Fibroblast of lung (primary cell): ENCODE measurements around the gene ELK1. TPM values are rescaled to one million over a fixed set of nuclear protein-coding genes. Genes with fewer than 3 reads are reported as not detected.

ENCODE experiments used
- DNase-seq, 2 donors: peaks; one replicate each; pipeline versions ENCODE4 v3.0.0 to v3.0.0-alpha.2; 2010; ENCODE audit warnings: low read depth in 2 of 2
- H2AFZ ChIP-seq: 2 replicates; pipeline ENCODE4 v1.5.1; 2012; ENCODE audit warnings: low read length, control low read depth, inconsistent platforms
- H3K27ac ChIP-seq: 2 replicates; pipeline ENCODE4 v1.5.1; 2011; ENCODE audit warnings: low read length, control low read depth; ENCODE audit not compliant: insufficient read depth
- H3K27me3 ChIP-seq: 2 replicates; pipeline ENCODE4 v1.5.1; 2011; ENCODE audit warnings: mild to moderate bottlenecking, low read length; ENCODE audit not compliant: control insufficient read depth, insufficient read depth
- H3K36me3 ChIP-seq: 2 replicates; pipeline ENCODE4 v1.5.1; 2011; ENCODE audit warnings: low read length; ENCODE audit not compliant: control insufficient read depth, insufficient read depth
- H3K4me1 ChIP-seq: 2 replicates; pipeline ENCODE4 v1.5.1; 2011; ENCODE audit warnings: low read length; ENCODE audit not compliant: control insufficient read depth, insufficient read depth; ENCODE audit errors: extremely low read depth
- H3K4me2 ChIP-seq: 2 replicates; pipeline ENCODE4 v1.5.1; 2011; ENCODE audit warnings: low read length, control low read depth; ENCODE audit not compliant: insufficient read depth; ENCODE audit errors: extremely low read depth
- H3K4me3 ChIP-seq, 4 experiments: fragments of 200-600 bp in 1 of 4; sonication (generic) in 1 of 4; replicated peaks in 1 of 4; 2 replicates each; pipeline ENCODE4 v1.5.1; 2011 to 2016; ENCODE audit warnings: low read length in 4 of 4, low read depth in 3 of 4, mild to moderate bottlenecking in 3 of 4, control low read depth in 2 of 4, inconsistent platforms in 1 of 4, mixed read lengths in 1 of 4; ENCODE audit not compliant: insufficient read depth in 1 of 4; ENCODE audit errors: control extremely low read depth in 1 of 4
- H3K79me2 ChIP-seq: 2 replicates; pipeline ENCODE4 v1.5.1; 2012; ENCODE audit warnings: mild to moderate bottlenecking, low read length, inconsistent platforms; ENCODE audit not compliant: control insufficient read depth, insufficient read depth
- H3K9ac ChIP-seq: 2 replicates; pipeline ENCODE4 v1.5.1; 2011; ENCODE audit warnings: mild to moderate bottlenecking, low read length, control low read depth; ENCODE audit not compliant: insufficient read depth
- H3K9me3 ChIP-seq: 2 replicates; pipeline ENCODE4 v1.5.1; 2012; ENCODE audit warnings: low read depth, low read length; ENCODE audit not compliant: control insufficient read depth, insufficient read depth
- H4K20me1 ChIP-seq: 2 replicates; pipeline ENCODE4 v1.5.1; 2011; ENCODE audit warnings: low read length; ENCODE audit not compliant: control insufficient read depth, insufficient read depth; ENCODE audit errors: extremely low read depth
- EZH2 ChIP-seq: IDR thresholded peaks from 2 replicates; pipeline ENCODE4 v1.5.1; 2012; ENCODE audit warnings: low read length, control low read depth, mild to moderate bottlenecking; ENCODE audit errors: missing control alignments
- polyA plus RNA-seq, 2 donors: library from polyadenylated mRNA; depleted of rRNA in 1 of 2; stranded (reverse) in 1 of 2; unstranded in 1 of 2; fragments of >200 nt; gene quantifications; 2 replicates each; pipeline ENCODE4 v1.2.1, GENCODE V29; 2011 to 2012; ENCODE audit warnings: missing spikeins in 1 of 2
- total RNA-seq: library from RNA; depleted of rRNA; stranded (reverse); fragments of >200 nt; gene quantifications from 2 replicates; pipeline ENCODE4 v1.2.1, GENCODE V29; 2014
- TF ChIP-seq, protein P1 (sequence below), 2 donors: IDR thresholded peaks in 1 of 2; conservative IDR thresholded peaks in 1 of 2; 1 replicate in 1 of 2; 2 replicates in 1 of 2; pipeline ENCODE4 v1.5.1; 2011 to 2012; ENCODE audit warnings: low read length in 2 of 2, control low read depth in 1 of 2, inconsistent platforms in 1 of 2, low read depth in 1 of 2, mild to moderate bottlenecking in 1 of 2

The ELK1 gene
- total and polyA plus RNA-seq, 2 donors (not counting 1 experiment from before 2014, with no cell fraction given) = 13.9 to 25.3 TPM

DNA sequence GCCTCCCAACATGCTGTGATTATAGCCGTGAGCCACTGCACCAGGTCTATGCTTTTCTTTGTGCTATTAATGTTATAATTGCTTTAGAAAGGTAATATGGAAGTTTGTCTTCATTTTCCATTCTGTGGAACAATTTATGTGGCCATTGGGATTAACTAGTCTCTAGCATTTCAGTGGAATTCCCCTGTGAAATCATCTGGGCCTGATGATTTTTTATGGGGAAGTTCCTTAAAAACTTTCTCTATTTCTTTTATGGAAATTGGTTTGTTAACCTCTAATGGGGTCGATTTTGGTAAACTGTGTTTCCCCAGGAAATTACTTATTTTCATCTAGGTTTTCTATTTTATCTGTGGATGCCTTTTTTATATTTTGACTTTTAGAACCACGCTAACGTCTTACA is 56.8 kb downstream of the ELK1 start:
- Histone ChIP-seq H3K4me2 (no peak overlapping the region), H3K27me3 (no peaks in the 10 kb centered on the region), H4K20me1 (no peaks in the 10 kb centered on the region), H3K9me3 (no peaks in the 10 kb centered on the region), H3K4me3 (no peak overlapping the region), H3K79me2 (no peaks in the 10 kb centered on the region), H3K27ac (no peak overlapping the region), H3K4me1 (no peaks in the 10 kb centered on the region), H2AFZ (no peak overlapping the region), H3K9ac (no peak overlapping the region), H3K36me3 (no peaks in the 10 kb centered on the region)
- DNase-seq = no peak
- TF ChIP-seq, protein P1, sequence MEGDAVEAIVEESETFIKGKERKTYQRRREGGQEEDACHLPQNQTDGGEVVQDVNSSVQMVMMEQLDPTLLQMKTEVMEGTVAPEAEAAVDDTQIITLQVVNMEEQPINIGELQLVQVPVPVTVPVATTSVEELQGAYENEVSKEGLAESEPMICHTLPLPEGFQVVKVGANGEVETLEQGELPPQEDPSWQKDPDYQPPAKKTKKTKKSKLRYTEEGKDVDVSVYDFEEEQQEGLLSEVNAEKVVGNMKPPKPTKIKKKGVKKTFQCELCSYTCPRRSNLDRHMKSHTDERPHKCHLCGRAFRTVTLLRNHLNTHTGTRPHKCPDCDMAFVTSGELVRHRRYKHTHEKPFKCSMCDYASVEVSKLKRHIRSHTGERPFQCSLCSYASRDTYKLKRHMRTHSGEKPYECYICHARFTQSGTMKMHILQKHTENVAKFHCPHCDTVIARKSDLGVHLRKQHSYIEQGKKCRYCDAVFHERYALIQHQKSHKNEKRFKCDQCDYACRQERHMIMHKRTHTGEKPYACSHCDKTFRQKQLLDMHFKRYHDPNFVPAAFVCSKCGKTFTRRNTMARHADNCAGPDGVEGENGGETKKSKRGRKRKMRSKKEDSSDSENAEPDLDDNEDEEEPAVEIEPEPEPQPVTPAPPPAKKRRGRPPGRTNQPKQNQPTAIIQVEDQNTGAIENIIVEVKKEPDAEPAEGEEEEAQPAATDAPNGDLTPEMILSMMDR (conservative IDR thresholded peaks at IDR 0.05 in 1 of 2, IDR thresholded peaks at IDR 0.05 in 1 of 2; ENCODE audit: low read depth in 1 of 2, low read length in 2 of 2) = no peak
- no peak for TF ChIP-seq EZH2

DNA sequence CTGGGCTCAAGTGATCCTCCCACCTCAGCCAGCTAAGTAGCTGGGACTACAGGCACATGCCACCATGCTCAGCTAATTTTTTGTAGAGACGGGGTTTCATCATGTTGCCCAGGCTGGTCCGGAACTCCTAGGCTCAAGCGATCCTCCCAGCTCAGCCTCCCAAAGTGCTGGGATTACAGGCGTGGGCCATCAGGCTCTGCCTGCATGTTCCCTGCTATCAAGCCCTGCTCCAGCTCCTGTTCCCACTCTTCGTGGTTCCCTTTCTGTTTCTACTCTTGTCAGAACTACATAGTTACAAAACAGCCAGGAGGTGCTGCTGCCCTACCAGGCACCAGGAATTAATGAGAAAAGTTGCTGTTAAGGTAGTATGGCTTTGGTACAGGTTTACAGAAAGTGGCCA is 59.4 kb downstream of the ELK1 start:
- Histone ChIP-seq H3K27me3 (no peaks in the 10 kb centered on the region), H3K4me1 (no peaks in the 10 kb centered on the region), H3K79me2 (no peaks in the 10 kb centered on the region), H3K9ac (no peak overlapping the region), H3K4me3 (no peak overlapping the region), H3K27ac (no peak overlapping the region), H3K4me2 (no peak overlapping the region), H4K20me1 (no peaks in the 10 kb centered on the region), H3K36me3 (no peaks in the 10 kb centered on the region), H2AFZ (no peak overlapping the region), H3K9me3 (no peaks in the 10 kb centered on the region)
- no peak for DNase-seq
- no peak for TF ChIP-seq EZH2
- TF ChIP-seq, protein P1 (conservative IDR thresholded peaks at IDR 0.05 in 1 of 2, IDR thresholded peaks at IDR 0.05 in 1 of 2; ENCODE audit: low read depth in 1 of 2, low read length in 2 of 2) = no peak

DNA sequence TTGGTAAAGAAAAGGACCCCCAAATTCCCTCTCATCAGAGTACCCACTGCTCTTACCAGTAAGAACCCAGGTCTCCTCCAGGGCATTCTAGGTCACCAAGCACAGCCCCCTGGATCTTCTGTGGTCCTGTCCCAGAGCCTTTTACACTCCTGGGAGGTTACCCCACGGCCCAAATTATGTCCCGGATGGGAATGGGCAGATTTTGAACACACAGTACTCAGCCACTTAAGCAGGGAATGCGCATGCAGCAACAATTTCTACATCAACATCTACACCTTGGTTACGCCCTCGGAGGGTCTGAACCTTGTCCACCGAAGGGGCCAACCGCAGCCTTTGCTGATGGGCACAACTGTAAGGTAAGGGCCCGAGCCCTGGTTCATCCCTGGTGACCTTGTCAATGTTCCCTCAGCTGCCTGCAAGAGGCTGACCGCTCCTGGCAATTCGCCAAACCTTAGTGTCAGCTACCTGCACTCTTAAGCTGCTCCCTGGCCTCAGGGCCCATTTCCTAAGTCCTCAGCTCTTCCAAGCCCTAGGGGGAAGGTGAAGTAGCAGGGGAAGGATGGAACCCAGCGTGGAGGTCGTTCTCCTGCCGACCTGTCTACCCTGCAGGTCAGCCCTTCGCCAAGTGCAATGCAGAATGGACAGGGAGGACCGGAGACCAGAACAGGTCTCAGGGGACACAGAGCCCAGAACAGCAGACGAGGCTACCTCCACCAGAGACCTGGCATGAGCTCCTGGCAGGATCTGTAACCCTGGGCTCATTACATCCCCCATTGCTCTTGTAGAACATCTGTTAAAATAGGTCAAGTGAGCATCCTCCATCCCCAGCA is 62.2 kb downstream of the ELK1 start:
- Histone ChIP-seq H3K4me3 (no peak overlapping the region), H3K4me2 (no peak overlapping the region), H3K27ac (no peak overlapping the region), H4K20me1 (no peaks in the 10 kb centered on the region), H3K79me2 (peaks cover 17% of the 10 kb centered on the region), H3K36me3 (peaks cover 3% of the 10 kb centered on the region), H3K9ac (no peak overlapping the region), H3K27me3 (no peaks in the 10 kb centered on the region), H2AFZ (no peak overlapping the region), H3K9me3 (no peaks in the 10 kb centered on the region), H3K4me1 (no peaks in the 10 kb centered on the region)
- TF ChIP-seq EZH2 = no peak
- TF ChIP-seq, protein P1 (conservative IDR thresholded peaks at IDR 0.05 in 1 of 2, IDR thresholded peaks at IDR 0.05 in 1 of 2; ENCODE audit: low read depth in 1 of 2, low read length in 2 of 2) = no peak
- no peak for DNase-seq
